Stimulated activated CD8-positive, alpha-beta memory T cell treated with anti-CD3 and anti-CD28 coated beads, Interleukin-15, amount 100 ng/mL, for 48 hours (primary cell): ENCODE results near the gene MYOD1.

ENCODE experiments used
- DNase-seq, 2 donors: peaks; one replicate each; pipeline ENCODE4 v3.0.0-alpha.2; 2020; ENCODE audit warnings: low read depth in 2 of 2

The MYOD1 gene

GRCh38 chr11:17719028-17719937 is at the start of gene MYOD1:
Gene MYOD1 (plus strand): TSS chr11:17719571. CDS start chr11:17719783, 212 bp downstream.
- no peak for DNase-seq

GRCh38 chr11:17672469-17672868 is 46.9 kb upstream of the MYOD1 start:
- no peak for DNase-seq

- DNase-seq = no peak
Observed at GRCh38 chr11:17673951-17674350, 45.4 kb upstream of the MYOD1 start.

GRCh38 chr11:17682848-17683247 is 36.5 kb upstream of the MYOD1 start:
- no peak for DNase-seq

GRCh38 chr11:17683377-17684161 is 35.8 kb upstream of the MYOD1 start:
- no peak for DNase-seq

- no peak for DNase-seq
Observed at GRCh38 chr11:17684550-17684949, 34.8 kb upstream of the MYOD1 start.

GRCh38 chr11:17686231-17686980 is 33.0 kb upstream of the MYOD1 start:
- DNase-seq = no peak

GRCh38 chr11:17687946-17688670 is 31.3 kb upstream of the MYOD1 start:
- DNase-seq = no peak

- no peak for DNase-seq
Observed at GRCh38 chr11:17691550-17691949, 27.8 kb upstream of the MYOD1 start.

GRCh38 chr11:17691976-17692375 is 27.4 kb upstream of the MYOD1 start:
- DNase-seq = no peak

- DNase-seq = no peak
Observed at GRCh38 chr11:17692931-17693330, 26.4 kb upstream of the MYOD1 start.

- no peak for DNase-seq
Observed at GRCh38 chr11:17693531-17693930, 25.8 kb upstream of the MYOD1 start.

- no peak for DNase-seq
Observed at GRCh38 chr11:17694494-17695110, 24.8 kb upstream of the MYOD1 start.

GRCh38 chr11:17695454-17696441 is 23.6 kb upstream of the MYOD1 start:
- DNase-seq = no peak

GRCh38 chr11:17696741-17697140 is 22.6 kb upstream of the MYOD1 start:
- DNase-seq = no peak

- no peak for DNase-seq
Observed at GRCh38 chr11:17697175-17697949, 22.0 kb upstream of the MYOD1 start.

- DNase-seq = no peak
Observed at GRCh38 chr11:17699147-17700114, 19.9 kb upstream of the MYOD1 start.

GRCh38 chr11:17700991-17701390 is 18.4 kb upstream of the MYOD1 start:
- DNase-seq = no peak
